ENCODE data around the gene PEX19.

GRCh38 chr1:160261893-160262794, 22.8 kb downstream of the PEX19 start, which contains the start of gene DCAF8:
- TF ChIP-seq YY1 (IDR thresholded peaks at IDR 0.05; ENCODE audit: low read depth) (peak; percentile 98), MAX (IDR thresholded peaks at IDR 0.05) (peak; percentile 81), ZBTB7A (IDR thresholded peaks at IDR 0.05; ENCODE audit: low read depth) (no peak), RAD21 (IDR thresholded peaks at IDR 0.05; ENCODE audit: low read depth) (no peak), FOXM1 (IDR thresholded peaks at IDR 0.05; ENCODE audit: borderline replicate concordance, low read depth) (peak; percentile 46; the same call in 1 of the 2 replicates), TCF12 (IDR thresholded peaks at IDR 0.05; ENCODE audit: low read depth) (peak; percentile 58), REST (IDR thresholded peaks at IDR 0.05; ENCODE audit: low read depth) (no peak), NFIC (IDR thresholded peaks at IDR 0.05) (peak; percentile 43; the same call in 1 of the 2 replicates), CEBPB (IDR thresholded peaks at IDR 0.05) (no peak), TAF1 (IDR thresholded peaks at IDR 0.05; ENCODE audit: low read depth) (peak; percentile 100)
